Activated T-cell treated with anti-CD3 and anti-CD28 coated beads, Interleukin-2, amount 50 U/mL, for 72 hours (primary cell): Measurements from ENCODE around the gene GABPB2. TPM values are rescaled to one million over a fixed set of nuclear protein-coding genes. Genes with fewer than 3 reads are reported as not detected.
A peak's percentile ranks its signal among the peaks of the same experiment; 100 is the strongest.

Experiments
- ATAC-seq, 2 donors: fragments of 150-1000 bp; cut with Tn5 transposase; replicated peaks in 1 of 2; 2 replicates each; pipeline ENCODE4 v1.10.0; 2021; ENCODE audit warnings: moderate library complexity in 2 of 2, mild to moderate bottlenecking in 1 of 2
- DNase-seq, 2 donors: peaks; one replicate each; pipeline ENCODE4 v3.0.0; 2021 to 2022; ENCODE audit warnings: mixed read lengths in 1 of 2
- H3K27ac Mint-ChIP-seq: one replicate; pipeline ENCODE4 v1.8.0; 2022; ENCODE audit warnings: mild to moderate bottlenecking, moderate library complexity, mixed read lengths
- H3K27me3 Mint-ChIP-seq: one replicate; pipeline ENCODE4 v1.8.0; 2022; ENCODE audit warnings: low read depth, mixed read lengths
- H3K36me3 Mint-ChIP-seq, 2 donors: one replicate each; pipeline ENCODE4 v1.8.0; 2022; ENCODE audit warnings: mixed read lengths in 2 of 2, mild to moderate bottlenecking in 1 of 2; ENCODE audit not compliant: insufficient read depth in 2 of 2
- H3K4me1 Mint-ChIP-seq: one replicate; pipeline ENCODE4 v1.8.0; 2022; ENCODE audit warnings: low read depth, mixed read lengths
- H3K4me3 Mint-ChIP-seq, 2 donors: one replicate each; pipeline ENCODE4 v1.8.0; 2022; ENCODE audit warnings: mild to moderate bottlenecking in 2 of 2, mixed read lengths in 2 of 2, moderate library complexity in 2 of 2
- H3K9me3 Mint-ChIP-seq, 2 donors: one replicate each; pipeline ENCODE4 v1.8.0; 2022; ENCODE audit warnings: mixed read lengths in 2 of 2
- total RNA-seq, 2 donors: library from RNA; stranded (reverse); gene quantifications; one replicate each; pipeline ENCODE4 v1.2.3, GENCODE V29; 2022

The GABPB2 gene
- total RNA-seq, 2 donors from 2014 or later: 22.7 to 29.1 TPM

DNA sequence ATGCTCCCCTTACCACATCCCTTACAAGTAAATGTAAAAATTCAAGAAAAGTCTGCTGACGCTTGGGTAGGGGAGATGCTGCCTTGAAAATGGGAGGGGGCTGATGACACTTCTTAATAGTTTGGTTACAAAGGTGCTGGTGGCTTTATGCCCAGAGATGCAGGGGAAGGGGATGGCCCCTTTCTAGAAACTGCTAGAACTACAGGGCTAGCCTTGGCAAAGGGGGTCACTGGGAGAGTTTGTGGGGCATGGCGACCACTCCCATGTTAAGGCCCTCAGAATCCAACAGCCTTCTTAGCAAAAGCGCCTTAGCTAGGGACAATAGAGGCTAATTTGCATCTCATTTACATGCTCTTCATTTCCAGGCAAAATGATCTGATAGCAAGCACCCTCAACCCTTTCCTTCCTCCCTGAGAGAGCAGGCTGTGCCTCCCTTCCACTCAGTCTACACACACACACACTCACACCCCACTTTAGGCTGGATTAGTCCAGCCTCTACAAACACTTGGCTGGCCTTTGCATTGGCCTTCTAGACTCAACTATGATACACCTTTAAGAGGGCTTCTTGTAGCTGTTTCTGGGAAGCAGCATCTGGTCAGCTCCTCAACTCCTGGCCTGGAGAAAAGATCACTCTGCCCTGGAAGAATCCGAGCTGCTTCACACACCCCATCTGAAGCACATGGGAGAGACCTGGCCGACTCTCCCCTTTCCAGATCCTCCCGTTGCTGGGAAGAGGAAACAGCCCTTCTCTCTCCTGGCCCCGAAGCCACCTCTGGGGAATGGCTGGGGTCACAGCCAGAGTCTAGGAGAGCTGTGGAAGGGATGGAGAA is 74.1 kb downstream of the GABPB2 start:
- peak overlapping the region in 1 of 2 donors; percentile 94 for H3K4me3 Mint-ChIP-seq
- peaks cover 17% of the 10 kb centered on the region for H3K4me1 Mint-ChIP-seq
- H3K9me3 Mint-ChIP-seq: no peaks in the 10 kb centered on the region
- ATAC-seq (no peak), DNase-seq (no peak)
- H3K36me3 Mint-ChIP-seq: no peaks in the 10 kb centered on the region
- H3K27me3 Mint-ChIP-seq: no peaks in the 10 kb centered on the region
- H3K27ac Mint-ChIP-seq: no peak overlapping the region

DNA sequence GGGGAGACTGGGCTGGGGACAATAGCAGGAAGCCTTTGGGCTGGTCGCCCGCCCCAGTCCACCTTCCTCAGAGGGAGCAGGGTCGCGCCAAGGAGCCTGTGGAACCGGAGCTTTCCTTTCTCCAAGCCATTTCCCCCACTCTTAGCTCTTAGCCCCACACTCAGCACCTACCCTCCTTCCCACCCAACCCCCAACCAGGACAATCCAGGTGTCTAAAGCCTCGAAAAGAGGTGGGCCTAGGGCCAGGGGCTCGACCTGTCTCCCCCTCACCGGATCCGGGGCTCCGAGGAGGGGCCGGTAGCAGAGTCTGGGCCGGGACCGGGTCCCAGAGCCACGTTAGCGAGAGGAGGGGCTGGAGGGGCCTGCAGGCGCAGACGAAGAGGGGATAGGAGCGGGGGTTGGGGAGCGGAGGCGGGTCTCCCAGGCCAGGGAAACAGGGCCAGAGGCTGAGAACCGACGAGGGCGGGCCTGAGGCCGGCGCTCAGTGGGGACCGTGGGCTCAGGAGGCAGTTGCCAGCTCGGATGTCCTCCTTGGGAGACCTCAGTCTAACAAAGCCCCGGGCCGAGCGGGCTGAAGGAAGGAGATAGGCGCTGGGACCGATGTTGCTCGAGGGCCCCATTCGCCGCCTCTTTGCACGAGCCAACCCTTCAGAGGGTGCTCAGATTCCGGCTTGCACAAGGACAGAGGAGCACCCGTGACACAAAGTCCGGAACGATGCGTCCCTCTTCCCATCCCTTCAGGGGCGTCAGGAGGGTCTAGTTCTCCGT is 74.9 kb downstream of the GABPB2 start:
- Mint-ChIP-seq H3K27ac (no peak overlapping the region), H3K9me3 (no peaks in the 10 kb centered on the region), H3K36me3 (no peaks in the 10 kb centered on the region), H3K27me3 (no peaks in the 10 kb centered on the region), H3K4me1 (peaks cover 17% of the 10 kb centered on the region), H3K4me3 (peak overlapping the region; percentile 84 to 94)
- DNase-seq (peak in 1 of 2 donors; percentile 37), ATAC-seq (no peak)

DNA sequence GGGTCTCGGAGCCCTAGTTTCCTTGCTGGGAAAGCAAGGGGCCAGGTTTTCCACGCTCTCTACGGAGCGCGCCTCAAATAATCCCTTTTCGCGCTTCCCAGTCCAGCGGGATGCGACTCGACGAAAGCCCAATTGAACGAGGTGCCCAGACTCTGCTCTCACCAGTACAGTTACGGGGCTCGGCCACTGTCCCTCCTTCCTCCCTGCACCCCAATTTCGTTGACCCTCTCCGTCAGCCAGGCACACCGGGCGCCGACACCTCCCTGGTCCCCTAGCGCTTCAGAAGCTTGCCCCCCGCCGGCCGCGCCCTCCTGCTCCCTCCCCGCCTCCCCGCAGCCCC is 75.5 kb downstream of the GABPB2 start:
- Mint-ChIP-seq H3K36me3 (no peaks in the 10 kb centered on the region), H3K9me3 (no peaks in the 10 kb centered on the region), H3K27me3 (no peaks in the 10 kb centered on the region), H3K27ac (no peak overlapping the region), H3K4me3 (peak overlapping the region; percentile 84 to 94), H3K4me1 (peaks cover 17% of the 10 kb centered on the region)
- no peak for DNase-seq
- peak; percentile 7 to 25 for ATAC-seq

DNA sequence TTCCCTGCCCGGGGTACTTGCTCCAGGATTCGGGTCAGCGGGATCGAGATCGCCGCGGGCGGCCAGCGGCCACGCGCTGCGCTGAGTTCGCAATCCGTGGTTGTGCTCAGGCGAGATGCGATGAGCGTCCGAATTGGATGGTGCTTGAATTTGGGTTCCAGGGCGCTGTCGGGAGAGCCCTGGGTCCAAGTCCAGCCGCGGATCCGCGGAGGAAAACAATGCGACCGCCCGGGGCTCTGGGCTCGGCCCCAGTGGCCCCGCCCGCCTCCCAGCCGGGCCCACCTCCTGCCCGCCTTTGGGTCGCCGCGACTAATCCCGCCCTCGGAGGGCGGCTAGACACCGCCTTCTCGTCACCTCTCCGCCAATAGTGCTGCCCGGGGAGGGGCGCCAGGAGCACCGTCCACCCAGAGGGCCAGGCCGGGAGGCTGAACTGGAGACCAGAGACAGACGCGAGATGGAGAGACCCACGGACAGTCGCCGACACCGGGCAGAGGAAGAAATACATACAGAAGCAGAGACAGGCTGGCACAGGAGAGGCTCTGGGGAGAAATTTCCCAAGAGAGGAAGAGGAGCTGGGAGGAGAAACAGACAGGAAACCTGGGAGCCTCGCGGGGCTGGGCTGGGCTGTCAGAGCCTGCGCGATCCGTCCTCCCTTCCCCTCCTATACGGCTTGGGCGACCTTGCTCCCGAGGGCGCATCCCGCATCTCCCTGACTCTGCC is 76.0 kb downstream of the GABPB2 start, which contains the start of gene SEMA6C:
TSS of gene SEMA6C (minus strand) at position 220 of the 720 bp plus-strand sequence. CDS start 4,010 bp downstream, outside the sequence.
- peak; percentile 99 to 100 for ATAC-seq
- H3K36me3 Mint-ChIP-seq: no peaks in the 10 kb centered on the region
- H3K4me1 Mint-ChIP-seq: peaks cover 17% of the 10 kb centered on the region
- no peaks in the 10 kb centered on the region for H3K27me3 Mint-ChIP-seq
- peak within 1 kb of the TSS; percentile 84 to 94 for H3K4me3 Mint-ChIP-seq
- DNase-seq: peak; percentile 93 to 95
- H3K9me3 Mint-ChIP-seq: no peaks in the 10 kb centered on the region
- H3K27ac Mint-ChIP-seq: peak within 1 kb of the TSS; percentile 4

DNA sequence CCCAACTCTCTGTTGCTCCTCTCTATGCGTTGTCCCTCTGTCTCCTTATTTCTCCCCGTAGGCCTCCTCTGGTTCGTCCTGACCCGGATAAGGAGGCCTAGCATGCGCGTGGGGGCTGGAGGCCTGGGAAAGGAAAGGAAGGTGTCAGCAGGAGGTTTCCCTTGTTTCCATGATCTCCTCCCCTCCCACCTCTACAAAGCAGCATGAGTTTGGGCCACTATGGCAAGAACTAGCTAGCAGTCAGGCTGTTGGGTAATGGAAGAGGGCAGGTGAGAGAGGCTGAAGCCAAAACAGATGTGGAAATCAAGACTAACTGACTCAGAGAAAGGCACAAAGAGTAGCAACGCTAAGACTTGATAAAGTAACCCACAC is 76.6 kb downstream of the GABPB2 start:
- H3K27me3 Mint-ChIP-seq: no peaks in the 10 kb centered on the region
- no peak overlapping the region for H3K27ac Mint-ChIP-seq
- H3K4me3 Mint-ChIP-seq: peak overlapping the region; percentile 84 to 94
- no peak for ATAC-seq
- H3K9me3 Mint-ChIP-seq: no peaks in the 10 kb centered on the region
- H3K4me1 Mint-ChIP-seq: peaks cover 17% of the 10 kb centered on the region
- no peaks in the 10 kb centered on the region for H3K36me3 Mint-ChIP-seq
- no peak for DNase-seq

DNA sequence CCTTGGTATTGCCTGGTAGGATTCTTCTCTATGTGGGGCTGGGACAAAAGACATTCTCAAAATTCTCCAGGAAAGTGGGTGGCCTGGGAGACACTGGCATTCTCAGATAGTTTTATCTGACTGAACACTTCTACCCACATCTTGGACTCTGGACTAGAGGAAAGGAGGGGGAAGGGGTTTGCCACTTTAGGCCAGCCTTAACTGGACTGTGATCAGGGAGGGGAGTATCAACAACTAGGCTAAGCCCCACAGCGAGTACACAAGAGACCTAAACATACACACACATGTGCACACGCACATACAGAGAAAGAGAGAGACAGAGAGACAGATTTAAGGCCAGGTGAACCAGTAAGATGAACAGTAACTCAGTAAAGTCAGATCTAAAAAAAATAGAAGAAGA is 77.1 kb downstream of the GABPB2 start:
- Mint-ChIP-seq H3K27me3 (no peaks in the 10 kb centered on the region), H3K27ac (no peak overlapping the region), H3K9me3 (no peaks in the 10 kb centered on the region), H3K4me1 (peaks cover 17% of the 10 kb centered on the region), H3K36me3 (no peaks in the 10 kb centered on the region), H3K4me3 (peak overlapping the region in 1 of 2 donors; percentile 45)
- ATAC-seq: no peak
- no peak for DNase-seq

DNA sequence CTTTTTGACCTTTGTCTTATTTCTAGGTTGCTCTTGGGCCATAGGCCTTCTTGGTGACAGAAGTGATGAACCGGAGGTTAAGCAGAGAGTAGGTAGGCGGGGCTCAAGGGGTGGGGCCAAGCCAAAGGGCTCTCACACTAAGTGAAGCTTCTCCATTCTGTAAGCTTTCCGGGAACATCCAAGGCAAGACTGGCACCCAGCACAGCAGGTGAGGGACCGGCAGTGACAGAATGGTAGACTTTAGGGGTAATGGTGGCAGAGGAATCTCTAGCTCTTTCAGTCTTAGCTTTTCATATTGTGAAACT is 85.9 kb downstream of the GABPB2 start, which contains the start of gene TNFAIP8L2:
TSS of gene TNFAIP8L2 (plus strand) at position 135 of the 305 bp plus-strand sequence. CDS start 2,049 bp downstream, outside the sequence.
- Mint-ChIP-seq H3K36me3 (peaks cover 14 to 20% of the 10 kb centered on the region in 2 donors), H3K27ac (peak within 1 kb of the TSS; percentile 99), H3K9me3 (no peaks in the 10 kb centered on the region), H3K27me3 (no peaks in the 10 kb centered on the region), H3K4me3 (peak within 1 kb of the TSS; percentile 94 to 99), H3K4me1 (peaks cover 59% of the 10 kb centered on the region)
- peak; percentile 86 for ATAC-seq
- DNase-seq: peak; percentile 83 to 90

DNA sequence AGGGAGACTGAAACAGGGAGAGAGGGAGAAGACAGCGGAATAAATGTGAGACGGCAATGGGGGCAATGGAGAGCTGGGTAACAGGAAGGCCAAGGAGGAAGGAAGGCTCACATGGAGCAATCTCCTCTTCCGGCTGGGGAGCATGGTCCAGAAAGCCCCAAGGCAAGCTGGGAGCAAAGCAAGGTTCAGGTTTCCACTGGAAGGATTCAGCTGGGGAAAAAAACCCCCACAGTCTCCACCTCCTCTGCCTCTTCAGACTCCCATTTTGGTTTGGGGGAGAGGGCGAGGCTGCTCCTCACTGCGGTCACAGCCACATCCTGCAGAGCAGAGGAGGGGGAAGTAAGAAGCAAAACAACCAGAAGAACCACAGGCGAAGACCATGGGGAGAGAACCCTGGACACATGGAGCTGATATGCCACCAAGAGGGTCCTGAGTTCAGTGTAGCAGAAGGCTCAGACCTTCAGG is 86.5 kb downstream of the GABPB2 start:
- no peaks in the 10 kb centered on the region for H3K27me3 Mint-ChIP-seq
- H3K27ac Mint-ChIP-seq: peak overlapping the region; percentile 99
- H3K9me3 Mint-ChIP-seq: no peaks in the 10 kb centered on the region
- peaks cover 14 to 20% of the 10 kb centered on the region in 2 donors for H3K36me3 Mint-ChIP-seq
- H3K4me3 Mint-ChIP-seq: peak overlapping the region; percentile 94 to 99
- peak; percentile 54 to 59 for ATAC-seq
- H3K4me1 Mint-ChIP-seq: peaks cover 66% of the 10 kb centered on the region
- peak; percentile 73 to 79 for DNase-seq

DNA sequence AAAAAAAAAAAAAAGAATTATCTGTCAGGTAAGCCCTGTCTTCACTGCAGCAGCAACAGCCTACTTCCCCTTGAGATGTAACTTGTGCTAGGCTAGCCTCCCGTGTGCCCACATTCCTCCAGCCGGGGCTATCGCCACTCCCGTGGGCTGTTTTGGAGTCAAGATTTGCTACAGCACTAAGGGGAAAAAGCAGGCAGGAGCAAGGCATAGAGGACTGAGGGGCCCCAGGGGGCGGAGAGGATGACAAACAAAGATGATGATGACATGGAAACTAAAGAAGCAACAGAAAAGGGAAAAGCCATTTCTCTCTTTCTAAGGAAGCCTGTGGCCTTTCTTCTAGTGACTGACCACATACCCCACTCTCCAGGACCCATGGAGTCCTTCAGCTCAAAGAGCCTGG is 87.8 kb downstream of the GABPB2 start:
- Mint-ChIP-seq H3K9me3 (no peaks in the 10 kb centered on the region), H3K27ac (peak overlapping the region; percentile 99), H3K4me3 (peak overlapping the region; percentile 94 to 99), H3K27me3 (no peaks in the 10 kb centered on the region), H3K36me3 (peaks cover 14 to 20% of the 10 kb centered on the region in 2 donors), H3K4me1 (peaks cover 75% of the 10 kb centered on the region)
- DNase-seq (peak; percentile 66 to 73), ATAC-seq (peak; percentile 43 to 50)

DNA sequence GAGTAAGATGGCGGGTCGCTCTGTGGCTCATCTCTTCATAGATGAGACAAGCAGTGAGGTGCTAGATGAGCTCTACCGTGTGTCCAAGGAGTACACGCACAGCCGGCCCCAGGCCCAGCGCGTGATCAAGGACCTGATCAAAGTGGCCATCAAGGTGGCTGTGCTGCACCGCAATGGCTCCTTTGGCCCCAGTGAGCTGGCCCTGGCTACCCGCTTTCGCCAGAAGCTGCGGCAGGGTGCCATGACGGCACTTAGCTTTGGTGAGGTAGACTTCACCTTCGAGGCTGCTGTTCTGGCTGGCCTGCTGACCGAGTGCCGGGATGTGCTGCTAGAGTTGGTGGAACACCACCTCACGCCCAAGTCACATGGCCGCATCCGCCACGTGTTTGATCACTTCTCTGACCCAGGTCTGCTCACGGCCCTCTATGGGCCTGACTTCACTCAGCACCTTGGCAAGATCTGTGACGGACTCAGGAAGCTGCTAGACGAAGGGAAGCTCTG is 88.2 kb downstream of the GABPB2 start:
- Mint-ChIP-seq H3K27me3 (no peaks in the 10 kb centered on the region), H3K27ac (peak overlapping the region; percentile 99), H3K9me3 (no peaks in the 10 kb centered on the region), H3K36me3 (peaks cover 14 to 20% of the 10 kb centered on the region in 2 donors), H3K4me3 (peak overlapping the region; percentile 94 to 99), H3K4me1 (peaks cover 75% of the 10 kb centered on the region)
- DNase-seq (peak in 1 of 2 donors; percentile 23), ATAC-seq (no peak)

DNA sequence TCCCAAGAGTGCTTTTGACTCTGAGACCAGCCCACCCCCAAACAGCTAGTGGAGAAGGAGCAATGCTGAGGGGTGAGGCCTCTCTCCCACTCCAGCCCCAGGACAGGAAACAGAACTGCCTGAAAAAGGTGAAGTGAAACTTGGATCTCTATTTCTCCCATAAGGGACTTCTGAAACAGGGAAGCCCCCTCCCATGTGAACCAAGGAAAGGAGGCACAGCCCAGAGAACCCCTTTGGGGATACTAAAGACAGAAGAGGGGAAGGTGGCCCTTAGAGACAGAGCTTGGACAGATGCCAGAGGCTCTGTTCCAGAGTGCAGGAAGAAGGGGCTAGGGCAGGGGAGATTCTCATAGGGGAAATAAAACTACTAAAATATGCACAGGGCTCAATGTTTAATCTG is 88.8 kb downstream of the GABPB2 start:
- Mint-ChIP-seq H3K9me3 (no peaks in the 10 kb centered on the region), H3K4me1 (peaks cover 81% of the 10 kb centered on the region), H3K27ac (peak overlapping the region; percentile 90), H3K36me3 (peaks cover 14 to 20% of the 10 kb centered on the region in 2 donors), H3K27me3 (no peaks in the 10 kb centered on the region), H3K4me3 (peak overlapping the region; percentile 62 to 94)
- no peak for ATAC-seq
- DNase-seq: no peak

DNA sequence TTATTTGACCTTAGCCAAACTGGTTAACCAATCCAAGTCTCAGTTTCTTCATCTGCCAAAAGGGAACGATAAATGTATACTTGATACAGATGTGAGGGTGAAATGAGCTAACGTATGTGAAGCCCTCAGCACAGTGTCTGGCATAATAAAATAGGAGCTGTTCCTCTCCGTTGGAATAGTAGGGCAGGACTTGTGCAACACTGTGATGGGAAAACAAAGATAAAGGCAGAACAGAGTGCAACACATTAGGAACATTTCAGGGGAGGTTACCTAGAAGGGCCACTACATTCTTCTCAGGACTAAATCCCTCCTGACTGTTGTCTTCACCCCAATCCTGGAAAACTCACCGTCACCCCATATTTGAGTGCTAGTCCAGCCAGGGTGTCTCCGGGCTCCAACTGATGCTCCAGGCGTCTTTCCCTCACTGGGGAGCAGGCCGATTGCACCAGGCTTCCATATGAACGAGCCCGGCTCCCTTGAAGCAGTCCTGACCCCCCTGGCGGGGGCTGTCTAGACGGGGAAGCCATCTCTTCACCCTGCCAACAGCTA is 94.2 kb downstream of the GABPB2 start:
- ATAC-seq (no peak), DNase-seq (no peak)
- Mint-ChIP-seq H3K27me3 (no peaks in the 10 kb centered on the region), H3K27ac (peak overlapping the region; percentile 94), H3K36me3 (peaks cover 9 to 20% of the 10 kb centered on the region in 2 donors), H3K9me3 (no peaks in the 10 kb centered on the region), H3K4me1 (peaks cover 71% of the 10 kb centered on the region), H3K4me3 (peak overlapping the region; percentile 87 to 91)
